GM21619 (cell line): ENCODE measurements around the gene ZNF85.
"Not testable (repeated sequence)": the region's sequence is repeated elsewhere in the genome, so short reads cannot be mapped to it uniquely, and the experiment has no call there.

ENCODE experiments used
- ATAC-seq: cut with Tn5 transposase; IDR thresholded peaks from one replicate; pipeline ENCODE4 v1.9.1; 2021; ENCODE audit not compliant: unreplicated experiment

The ZNF85 gene

GRCh38 chr19:20923077-20923871 lies at the start of gene ZNF85:
Gene ZNF85 (plus strand): TSS chr19:20923251. CDS start chr19:20923401, 150 bp downstream.
- ATAC-seq: peak; percentile 96

- ATAC-seq: no peak
These were observed 43.5 kb upstream of the ZNF85 start for GRCh38 chr19:20879501-20879900.

GRCh38 chr19:20912973-20913372 lies 10.1 kb upstream of the ZNF85 start:
- ATAC-seq: no peak

GRCh38 chr19:20925481-20925880 lies 2.4 kb downstream of the ZNF85 start:
- no peak for ATAC-seq

- ATAC-seq: no peak
These were observed 3.7 kb downstream of the ZNF85 start for GRCh38 chr19:20926796-20927195.

- no peak for ATAC-seq
These were observed 5.3 kb downstream of the ZNF85 start for GRCh38 chr19:20928371-20928770.

GRCh38 chr19:20936322-20936947 lies 13.4 kb downstream of the ZNF85 start:
- not testable (repeated sequence) for ATAC-seq

GRCh38 chr19:20952561-20953095 lies 29.6 kb downstream of the ZNF85 start:
- not testable (repeated sequence) for ATAC-seq

- ATAC-seq: no peak
These were observed 41.7 kb downstream of the ZNF85 start for GRCh38 chr19:20964798-20965197.

- no peak for ATAC-seq
These were observed 45.0 kb downstream of the ZNF85 start for GRCh38 chr19:20968092-20968491.

- ATAC-seq: no peak
These were observed 46.4 kb downstream of the ZNF85 start for GRCh38 chr19:20969498-20969897.

GRCh38 chr19:20969898-20970297 lies 46.8 kb downstream of the ZNF85 start:
- no peak for ATAC-seq

GRCh38 chr19:20992788-20993187 lies 69.7 kb downstream of the ZNF85 start:
- ATAC-seq: not testable (repeated sequence)

- peak; percentile 98 for ATAC-seq
These were observed 76.8 kb downstream of the ZNF85 start for GRCh38 chr19:20999731-21000352.
